K562 (cell line): Measurements from ENCODE around the gene CDT1. TPM values are rescaled to one million over a fixed set of nuclear protein-coding genes. Genes with fewer than 3 reads are reported as not detected.

ENCODE experiments used
- FIP1L1 ChIP-seq: fragments of 200-400 bp; formaldehyde crosslinking; IDR thresholded peaks from 2 replicates; pipeline ENCODE4 v1.6.1; 2018; ENCODE audit warnings: mild to moderate bottlenecking, low read depth, low read length; ENCODE audit not compliant: poor library complexity, severe bottlenecking
- GABPA ChIP-seq: fragments of 200-800 bp; sonication (Bioruptor generic); conservative IDR thresholded peaks from 2 replicates; pipeline ENCODE4 v1.6.1; 2016; ENCODE audit warnings: low read depth, missing genetic modification characterization, missing compliant biosample characterization
- MAFF ChIP-seq: IDR thresholded peaks from 2 replicates; pipeline ENCODE4 v1.6.1; 2012; ENCODE audit warnings: low read length, improper control_type of control experiment
- MCM3 ChIP-seq: fragments of 450-650 bp; IDR thresholded peaks from 2 replicates; pipeline ENCODE4 v1.6.1; 2016
- MTA1 ChIP-seq: fragments of 450-650 bp; IDR thresholded peaks from 2 replicates; pipeline ENCODE4 v1.6.1; 2017; ENCODE audit warnings: borderline replicate concordance
- NFIC ChIP-seq: fragments of 450-650 bp; IDR thresholded peaks from 2 replicates; pipeline ENCODE4 v1.6.1; 2017; ENCODE audit warnings: mild to moderate bottlenecking, inconsistent platforms
- PHF20 ChIP-seq: fragments of 450-650 bp; IDR thresholded peaks from 2 replicates; pipeline ENCODE4 v1.6.1; 2018; ENCODE audit not compliant: partially characterized antibody
- PHF8 ChIP-seq: fragments of 200-600 bp; sonication (generic); IDR thresholded peaks from 2 replicates; pipeline ENCODE4 v1.6.1; 2012; ENCODE audit warnings: mixed run types, mild to moderate bottlenecking, inconsistent platforms, low read length, moderate library complexity, borderline replicate concordance
- POLR2G ChIP-seq: fragments of 200-400 bp; formaldehyde crosslinking; IDR thresholded peaks from 2 replicates; pipeline ENCODE4 v1.6.1; 2017; ENCODE audit warnings: low read depth, mild to moderate bottlenecking, antibody characterized with exemption, low read length, moderate library complexity
- PPARD ChIP-seq: fragments of 250-450 bp; sonication (Bioruptor Pico); IDR thresholded peaks from 2 replicates; pipeline ENCODE4 v1.8.0; 2022; ENCODE audit warnings: inconsistent platforms, mild to moderate bottlenecking, moderate library complexity
- RFX1 ChIP-seq: fragments of 450-650 bp; IDR thresholded peaks from 2 replicates; pipeline ENCODE4 v1.6.1; 2016; ENCODE audit warnings: mild to moderate bottlenecking, moderate library complexity
- SMARCB1 ChIP-seq: IDR thresholded peaks from 2 replicates; pipeline ENCODE4 v1.6.1; 2011; ENCODE audit warnings: improper control_type of control experiment, low read depth; ENCODE audit not compliant: insufficient read length
- ZNF212 ChIP-seq: fragments of 450-650 bp; formaldehyde crosslinking; IDR thresholded peaks from 2 replicates; pipeline ENCODE4 v1.4.0; 2020; ENCODE audit warnings: mild to moderate bottlenecking
- ZNF23 ChIP-seq: fragments of 250-450 bp; sonication (Bioruptor Pico); IDR thresholded peaks from 2 replicates; pipeline ENCODE4 v1.4.0; 2020; ENCODE audit warnings: mild to moderate bottlenecking
- ZNF311 ChIP-seq: fragments of 250-450 bp; sonication (Bioruptor Pico); IDR thresholded peaks from 2 replicates; pipeline ENCODE4 v1.4.0; 2020; ENCODE audit warnings: mild to moderate bottlenecking, moderate library complexity
- ZNF77 ChIP-seq: fragments of 250-450 bp; sonication (Bioruptor Pico); IDR thresholded peaks from 2 replicates; pipeline ENCODE4 v1.5.0; 2020
- ZNF785 ChIP-seq: fragments of 250-450 bp; sonication (Bioruptor Pico); IDR thresholded peaks from 2 replicates; pipeline ENCODE4 v1.4.0; 2020; ENCODE audit warnings: mild to moderate bottlenecking
- polyA plus RNA-seq, 8 experiments: library from polyadenylated mRNA; depleted of rRNA in 4 of 8; stranded (reverse) in 5 of 8; unstranded in 3 of 8; fragments of >200 nt; fragmentation: Nextera tagmentation in 2 of 8; fragmentation: Illumina TruSeq in 1 of 8; extraction: Ambion mirVana in 2 of 8; extraction: Trizol in 1 of 8; gene quantifications; 2 replicates each; pipeline versions ENCODE4 v1.2.1 to v1.2.3, GENCODE V29; 2011 to 2014; ENCODE audit warnings: inconsistent platforms in 1 of 8, missing spikeins in 1 of 8
- total RNA-seq, 7 experiments: library from RNA; depleted of rRNA in 6 of 7; stranded (reverse); fragments of >200 nt in 6 of 7; fragmentation: Illumina TruSeq in 2 of 7; extraction: Trizol in 2 of 7; gene quantifications; 2 replicates each; pipeline versions ENCODE4 v1.2.1 to v1.2.3, GENCODE V29; 2011 to 2021; ENCODE audit warnings: low replicate concordance in 1 of 7

The CDT1 gene
- total and polyA plus RNA-seq, 9 of the 15 experiments (the other 6 are each of a cell fraction or from before 2014, with no cell fraction given), result 0.92 to 178 (median 14.2) TPM

DNA sequence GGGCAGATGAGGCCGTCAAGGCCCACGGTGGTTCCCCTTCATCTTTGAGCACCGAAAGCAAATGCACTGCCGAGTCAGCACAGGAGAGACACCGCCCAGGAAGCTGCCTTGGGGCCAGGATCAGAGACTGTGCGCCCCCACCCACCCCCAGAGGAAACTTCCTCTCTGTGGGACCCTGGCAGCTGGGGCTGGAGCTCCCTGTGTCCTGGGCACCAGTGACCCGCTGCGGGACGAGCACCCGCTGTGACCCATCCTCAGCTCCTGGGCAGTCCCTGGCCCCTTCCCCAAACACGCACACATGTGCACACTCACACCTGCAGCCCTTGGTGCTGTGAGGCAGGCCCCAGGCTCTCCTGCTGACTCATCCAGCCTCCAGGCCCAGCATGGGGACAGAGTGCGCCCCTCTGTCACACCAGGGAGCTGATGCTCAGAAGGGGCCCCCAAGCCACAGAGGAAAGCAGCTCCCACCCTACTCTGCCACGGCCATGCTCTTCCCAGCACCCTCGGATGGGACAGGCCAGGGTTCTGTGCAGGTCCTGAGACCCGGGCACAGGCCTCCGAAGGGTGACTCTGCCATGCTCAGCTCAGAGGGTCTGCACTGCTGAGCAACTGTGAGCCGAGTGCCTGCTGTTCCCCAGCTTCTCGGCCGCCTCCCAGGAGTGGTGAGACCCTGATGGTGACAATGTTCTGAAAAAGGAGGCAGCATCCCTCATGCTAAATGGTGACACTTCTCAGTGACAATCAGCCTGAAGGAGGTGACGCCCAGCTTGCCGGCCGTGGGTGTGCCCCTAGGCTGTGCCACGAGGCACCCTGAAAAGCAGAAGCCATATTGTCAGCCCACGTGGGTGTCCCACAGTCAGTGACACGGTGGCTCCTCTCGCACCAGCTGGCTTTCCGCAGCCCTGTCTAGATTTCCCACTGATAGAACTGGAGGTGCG is 22.2 kb upstream of the CDT1 start (continued):
- no peak for TF ChIP-seq ZNF77 (CRISPR knock-in tag)
- no peak for TF ChIP-seq ZNF212 (CRISPR knock-in tag)
- no peak for TF ChIP-seq SMARCB1
- TF ChIP-seq RFX1, result no peak
- peak; percentile 83 for TF ChIP-seq POLR2G
- TF ChIP-seq MCM3, result no peak
- peak; percentile 22; the same call in 1 of the 2 replicates for TF ChIP-seq NFIC
- peak; percentile 24; the same call in 1 of the 2 replicates for TF ChIP-seq PHF8
- TF ChIP-seq MAFF, result peak; percentile 4; the same call in 1 of the 2 replicates
- TF ChIP-seq PPARD (CRISPR knock-in tag), result no peak
- TF ChIP-seq GABPA (tag), result peak; percentile 50; the same call in 1 of the 2 replicates
- TF ChIP-seq ZNF23 (CRISPR knock-in tag), result no peak
- no peak for TF ChIP-seq ZNF785 (CRISPR knock-in tag)
- peak; percentile 82 for TF ChIP-seq FIP1L1
- peak; percentile 51; the same call in 1 of the 2 replicates for TF ChIP-seq ZNF311
- peak; percentile 69 for TF ChIP-seq MTA1
- no peak for TF ChIP-seq PHF20
